Stimulated activated CD8-positive, alpha-beta memory T cell treated with anti-CD3 and anti-CD28 coated beads, Interleukin-4, amount 100 ng/mL, for 4 hours (primary cell): ENCODE results near the gene E4F1.

Experiments used
- DNase-seq, 2 donors: peaks; one replicate each; pipeline ENCODE4 v3.0.0-alpha.2; 2020; ENCODE audit warnings: low read depth in 2 of 2, low spot score in 1 of 2

The E4F1 gene, protein sequence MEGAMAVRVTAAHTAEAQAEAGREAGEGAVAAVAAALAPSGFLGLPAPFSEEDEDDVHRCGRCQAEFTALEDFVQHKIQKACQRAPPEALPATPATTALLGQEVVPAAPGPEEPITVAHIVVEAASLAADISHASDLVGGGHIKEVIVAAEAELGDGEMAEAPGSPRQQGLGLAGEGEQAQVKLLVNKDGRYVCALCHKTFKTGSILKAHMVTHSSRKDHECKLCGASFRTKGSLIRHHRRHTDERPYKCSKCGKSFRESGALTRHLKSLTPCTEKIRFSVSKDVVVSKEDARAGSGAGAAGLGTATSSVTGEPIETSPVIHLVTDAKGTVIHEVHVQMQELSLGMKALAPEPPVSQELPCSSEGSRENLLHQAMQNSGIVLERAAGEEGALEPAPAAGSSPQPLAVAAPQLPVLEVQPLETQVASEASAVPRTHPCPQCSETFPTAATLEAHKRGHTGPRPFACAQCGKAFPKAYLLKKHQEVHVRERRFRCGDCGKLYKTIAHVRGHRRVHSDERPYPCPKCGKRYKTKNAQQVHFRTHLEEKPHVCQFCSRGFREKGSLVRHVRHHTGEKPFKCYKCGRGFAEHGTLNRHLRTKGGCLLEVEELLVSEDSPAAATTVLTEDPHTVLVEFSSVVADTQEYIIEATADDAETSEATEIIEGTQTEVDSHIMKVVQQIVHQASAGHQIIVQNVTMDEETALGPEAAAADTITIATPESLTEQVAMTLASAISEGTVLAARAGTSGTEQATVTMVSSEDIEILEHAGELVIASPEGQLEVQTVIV

DNA sequence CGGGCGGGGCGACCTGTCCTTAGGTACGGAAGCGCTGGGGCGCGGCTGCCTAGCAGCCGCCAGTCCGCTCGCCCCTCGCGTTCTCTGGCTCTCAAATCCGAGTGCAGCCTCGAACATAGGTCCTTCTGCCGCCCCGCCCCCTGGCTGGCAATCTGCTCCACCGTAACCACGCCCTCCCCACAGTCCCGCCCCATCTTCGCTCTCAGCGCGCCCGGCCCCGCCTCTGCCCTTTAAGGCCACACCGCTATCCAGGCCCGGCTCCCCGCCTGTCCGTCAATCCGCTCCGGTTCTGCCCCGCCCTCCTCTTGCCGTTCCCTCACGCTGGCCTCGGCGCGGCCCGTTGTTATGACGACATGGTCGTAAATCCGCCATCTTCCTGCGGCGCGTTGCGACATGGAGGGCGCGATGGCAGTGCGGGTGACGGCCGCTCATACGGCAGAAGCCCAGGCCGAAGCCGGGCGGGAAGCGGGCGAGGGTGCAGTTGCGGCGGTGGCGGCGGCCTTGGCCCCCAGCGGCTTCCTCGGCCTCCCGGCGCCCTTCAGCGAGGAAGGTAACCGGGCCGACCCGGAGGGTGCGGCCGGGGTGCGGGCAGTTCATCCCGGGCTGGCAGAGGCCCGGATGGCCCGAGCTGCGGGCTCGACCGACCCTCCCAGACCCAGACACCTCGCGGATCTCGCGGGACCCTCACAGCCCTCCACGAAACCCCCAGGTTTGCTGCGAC is at the start of gene E4F1:
E4F1 (plus strand) TSS at position 371 of the 721 bp plus-strand sequence; CDS start at position 394, 23 bp downstream.
- peak; percentile 95 to 99 for DNase-seq

DNA sequence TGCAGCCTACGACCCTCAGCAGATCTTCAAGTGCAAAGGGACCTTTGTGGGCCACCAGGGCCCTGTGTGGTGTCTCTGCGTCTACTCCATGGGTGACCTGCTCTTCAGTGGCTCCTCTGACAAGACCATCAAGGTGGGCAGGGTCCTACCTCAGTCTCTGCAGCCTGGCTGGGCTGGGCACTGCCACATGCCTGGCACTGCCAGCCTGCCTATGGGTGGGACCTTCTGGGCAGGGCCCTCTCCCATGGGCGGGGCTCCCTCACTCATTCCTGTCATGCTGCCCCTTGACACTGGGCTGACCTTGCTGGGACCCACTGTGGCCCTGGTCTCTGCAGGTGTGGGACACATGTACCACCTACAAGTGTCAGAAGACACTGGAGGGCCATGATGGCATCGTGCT is 49.5 kb upstream of the E4F1 start:
- no peak for DNase-seq

DNA sequence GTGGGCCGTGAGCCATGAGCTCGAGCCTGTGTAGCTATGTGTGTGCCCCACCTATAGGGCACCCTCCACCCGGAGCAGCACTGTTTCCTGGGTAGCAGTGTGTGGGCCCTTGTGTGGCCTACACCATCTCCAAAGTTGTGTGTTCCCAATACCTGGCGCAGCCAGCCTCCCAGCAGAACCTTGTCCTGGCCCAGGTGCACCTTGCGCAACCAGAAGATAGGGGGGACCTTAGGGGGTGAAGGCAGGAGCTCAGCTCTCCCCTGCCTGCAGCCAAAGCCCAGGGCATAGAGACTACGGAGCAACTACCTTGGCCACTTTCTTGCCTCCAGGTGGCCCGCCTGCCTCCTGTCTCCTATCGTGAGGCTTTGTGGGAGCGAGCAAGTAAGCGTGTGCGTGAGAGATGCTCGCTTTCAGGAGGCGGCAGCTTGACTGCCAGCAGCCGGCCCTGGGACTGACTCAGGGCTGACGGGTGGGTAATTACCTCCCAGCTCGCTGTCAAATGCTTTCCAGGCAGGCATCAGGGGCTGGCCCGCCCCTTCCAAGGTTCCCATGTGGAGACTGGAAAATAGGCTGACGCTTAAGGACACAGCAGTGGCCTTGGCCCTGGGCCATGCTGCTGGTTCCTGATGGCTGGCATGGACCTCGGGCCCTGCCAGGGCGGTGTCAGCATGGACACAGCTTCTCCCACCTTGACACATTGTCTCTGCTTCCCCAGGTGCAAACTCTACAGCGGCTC is 48.8 kb upstream of the E4F1 start:
- DNase-seq: no peak

DNA sequence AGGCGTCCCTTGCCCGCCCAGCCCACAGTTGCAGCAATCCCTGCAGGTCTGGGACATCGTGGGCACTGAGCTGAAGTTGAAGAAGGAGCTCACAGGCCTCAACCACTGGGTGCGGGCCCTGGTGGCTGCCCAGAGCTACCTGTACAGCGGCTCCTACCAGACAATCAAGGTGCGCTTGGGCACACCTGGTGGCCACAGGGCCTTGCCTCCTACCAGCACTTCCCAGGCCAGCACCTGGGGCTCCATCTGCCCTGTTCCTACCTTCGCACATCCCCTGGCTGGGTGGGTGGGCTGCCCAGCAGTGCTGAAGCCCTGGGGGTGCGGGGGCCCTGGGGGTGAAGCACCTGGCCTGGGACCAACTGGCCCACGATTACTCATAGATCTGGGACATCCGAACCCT is 47.9 kb upstream of the E4F1 start:
- DNase-seq: no peak

DNA sequence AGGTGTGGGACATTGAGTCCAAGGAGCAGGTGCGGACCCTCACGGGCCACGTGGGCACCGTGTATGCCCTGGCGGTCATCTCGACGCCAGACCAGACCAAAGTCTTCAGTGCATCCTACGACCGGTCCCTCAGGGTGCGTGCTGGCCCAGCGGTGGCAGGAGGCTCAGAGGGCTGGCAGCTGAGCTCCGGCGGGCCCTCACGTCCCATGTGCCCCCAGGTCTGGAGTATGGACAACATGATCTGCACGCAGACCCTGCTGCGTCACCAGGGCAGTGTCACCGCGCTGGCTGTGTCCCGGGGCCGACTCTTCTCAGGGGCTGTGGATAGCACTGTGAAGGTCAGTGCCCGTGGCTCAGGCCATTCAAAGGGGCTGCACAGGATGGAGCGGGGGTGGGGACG is 47.3 kb upstream of the E4F1 start:
- DNase-seq: no peak

DNA sequence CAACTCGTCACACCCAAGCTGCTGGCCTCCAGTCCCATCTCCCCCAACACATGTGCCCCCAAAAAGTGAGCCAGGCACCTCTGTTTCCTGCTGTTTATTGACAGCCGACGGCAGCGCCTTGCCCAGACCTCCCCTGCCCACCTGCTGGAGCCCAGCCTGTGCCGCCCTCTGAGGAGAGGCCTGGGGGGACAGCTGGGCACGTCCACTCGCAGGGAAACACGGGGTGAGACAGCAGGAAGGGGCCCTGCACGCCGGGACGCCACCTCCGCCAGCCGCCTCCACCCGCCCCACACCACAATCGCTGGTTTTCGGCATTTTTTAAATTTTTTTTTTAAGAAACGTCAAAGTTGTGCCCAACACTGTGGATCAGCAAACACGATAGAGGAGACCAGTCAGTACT is 46.3 kb upstream of the E4F1 start:
- no peak for DNase-seq

DNA sequence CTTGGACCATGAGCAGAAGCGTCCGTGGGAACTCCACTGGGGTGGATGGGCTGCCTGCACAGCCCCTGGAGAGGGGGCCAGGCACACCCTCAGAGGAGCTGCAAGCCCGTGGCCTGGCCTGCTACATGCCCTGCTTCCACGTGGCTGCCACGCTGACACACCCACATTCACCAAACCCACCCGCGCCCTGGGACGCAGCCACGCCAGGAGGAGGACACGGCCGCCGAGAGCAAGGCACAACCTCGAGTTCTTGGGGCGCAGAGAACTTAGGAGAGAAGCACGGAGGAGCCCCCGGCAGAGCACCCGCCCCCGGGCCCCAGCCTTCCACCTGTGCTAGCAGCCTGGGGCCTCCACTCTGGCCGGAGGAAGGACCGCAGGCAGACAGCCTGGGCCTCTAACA is 45.8 kb upstream of the E4F1 start:
- DNase-seq: no peak

DNA sequence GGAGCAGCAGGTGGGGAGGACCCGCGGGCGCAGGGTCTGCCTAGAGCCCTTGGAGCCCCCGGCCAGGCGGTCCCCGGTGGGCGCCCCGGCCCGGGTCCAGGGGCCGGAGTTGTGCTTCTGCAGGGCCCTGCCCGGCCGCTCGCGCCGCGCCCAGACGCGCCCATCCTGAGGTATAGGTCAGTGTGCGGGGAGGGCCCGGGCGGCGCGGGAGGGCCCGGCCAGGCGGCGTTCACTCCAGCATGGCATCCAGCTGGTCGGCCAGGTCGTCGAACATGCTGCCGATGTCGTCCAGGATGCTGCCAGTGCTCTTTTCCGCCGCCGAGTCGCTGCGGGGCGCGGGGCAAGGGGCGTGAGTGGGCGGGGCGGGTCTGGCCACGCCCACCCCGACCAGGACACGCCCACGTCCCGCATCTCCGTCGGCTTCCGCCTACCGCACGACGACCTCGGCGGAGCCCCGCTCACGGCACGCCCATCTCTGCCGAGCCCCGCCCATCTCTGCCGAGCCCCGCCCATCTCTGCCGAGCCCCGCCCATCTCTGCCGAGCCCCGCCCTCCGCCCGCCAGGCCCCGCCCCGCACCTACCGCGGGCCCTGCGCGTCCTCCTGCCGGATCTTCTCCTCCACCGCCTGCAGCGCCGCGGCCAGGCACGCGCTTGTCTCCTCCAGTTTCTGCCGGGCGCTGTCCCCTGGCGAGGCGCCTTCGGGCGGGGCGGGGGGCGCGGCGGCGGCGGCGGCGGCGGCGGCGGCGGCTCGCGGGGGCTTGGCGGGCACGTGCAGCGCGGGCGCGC is 44.9 kb upstream of the E4F1 start:
- DNase-seq: no peak

DNA sequence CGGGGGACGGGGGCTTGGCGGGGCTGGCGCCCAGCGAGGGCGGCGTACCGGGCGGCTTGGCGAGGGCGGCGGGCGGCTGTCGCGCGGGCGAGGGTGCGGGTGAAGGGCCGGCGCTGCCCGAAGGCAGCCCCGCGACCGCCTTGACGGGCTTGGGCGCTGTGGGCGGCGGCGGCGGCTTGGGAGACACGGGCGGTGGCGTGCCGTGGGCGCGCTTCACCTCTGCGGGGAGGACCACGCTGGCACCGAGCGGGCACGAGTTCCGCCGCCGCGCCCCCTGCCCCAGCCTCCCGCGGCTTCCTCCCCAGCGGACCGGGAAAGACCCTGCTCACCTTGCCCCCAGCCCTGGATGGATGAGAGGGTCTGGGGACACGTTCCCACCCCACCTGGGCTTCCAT is 44.3 kb upstream of the E4F1 start:
- no peak for DNase-seq

DNA sequence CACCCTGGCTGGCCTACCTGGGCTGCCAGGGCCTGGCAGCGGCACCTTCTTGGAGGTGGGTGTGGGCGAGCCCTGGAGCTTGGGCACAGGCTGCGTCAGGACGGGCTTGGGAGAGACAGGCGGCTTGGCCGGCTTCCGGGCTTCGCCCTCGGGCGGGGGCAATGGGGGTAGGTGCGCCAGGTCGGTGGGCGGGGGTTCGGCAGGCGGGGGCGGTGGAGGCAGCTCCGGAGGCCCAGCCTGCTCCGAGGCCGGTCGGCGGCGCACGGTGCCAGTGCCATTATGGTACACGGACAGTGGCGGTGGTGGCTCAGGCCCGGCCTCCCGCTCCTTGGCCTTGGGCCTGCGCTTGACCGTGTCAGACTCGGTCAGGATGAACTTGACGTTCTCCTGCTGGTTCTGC is 43.8 kb upstream of the E4F1 start:
- no peak for DNase-seq

DNA sequence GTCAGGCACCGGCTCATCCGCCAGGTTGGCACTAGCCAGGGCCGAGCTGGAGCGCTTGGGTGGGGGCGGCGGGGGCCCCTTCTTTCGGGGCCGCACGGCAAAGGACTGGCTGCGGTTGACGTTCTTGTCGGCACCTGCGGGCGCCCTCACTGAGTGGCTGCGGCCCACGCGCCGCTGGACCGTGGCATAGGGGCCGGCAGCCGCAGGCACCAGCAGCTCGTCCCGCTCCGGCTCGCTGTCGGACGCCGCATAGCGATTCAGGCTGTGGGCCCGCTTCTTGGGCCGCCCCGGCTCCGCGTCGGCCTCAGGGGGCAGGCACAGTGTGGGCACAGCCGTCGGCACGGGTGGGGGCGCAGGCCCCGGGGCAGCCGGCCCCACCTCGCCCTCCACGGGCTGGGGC is 42.9 kb upstream of the E4F1 start:
- DNase-seq: no peak

DNA sequence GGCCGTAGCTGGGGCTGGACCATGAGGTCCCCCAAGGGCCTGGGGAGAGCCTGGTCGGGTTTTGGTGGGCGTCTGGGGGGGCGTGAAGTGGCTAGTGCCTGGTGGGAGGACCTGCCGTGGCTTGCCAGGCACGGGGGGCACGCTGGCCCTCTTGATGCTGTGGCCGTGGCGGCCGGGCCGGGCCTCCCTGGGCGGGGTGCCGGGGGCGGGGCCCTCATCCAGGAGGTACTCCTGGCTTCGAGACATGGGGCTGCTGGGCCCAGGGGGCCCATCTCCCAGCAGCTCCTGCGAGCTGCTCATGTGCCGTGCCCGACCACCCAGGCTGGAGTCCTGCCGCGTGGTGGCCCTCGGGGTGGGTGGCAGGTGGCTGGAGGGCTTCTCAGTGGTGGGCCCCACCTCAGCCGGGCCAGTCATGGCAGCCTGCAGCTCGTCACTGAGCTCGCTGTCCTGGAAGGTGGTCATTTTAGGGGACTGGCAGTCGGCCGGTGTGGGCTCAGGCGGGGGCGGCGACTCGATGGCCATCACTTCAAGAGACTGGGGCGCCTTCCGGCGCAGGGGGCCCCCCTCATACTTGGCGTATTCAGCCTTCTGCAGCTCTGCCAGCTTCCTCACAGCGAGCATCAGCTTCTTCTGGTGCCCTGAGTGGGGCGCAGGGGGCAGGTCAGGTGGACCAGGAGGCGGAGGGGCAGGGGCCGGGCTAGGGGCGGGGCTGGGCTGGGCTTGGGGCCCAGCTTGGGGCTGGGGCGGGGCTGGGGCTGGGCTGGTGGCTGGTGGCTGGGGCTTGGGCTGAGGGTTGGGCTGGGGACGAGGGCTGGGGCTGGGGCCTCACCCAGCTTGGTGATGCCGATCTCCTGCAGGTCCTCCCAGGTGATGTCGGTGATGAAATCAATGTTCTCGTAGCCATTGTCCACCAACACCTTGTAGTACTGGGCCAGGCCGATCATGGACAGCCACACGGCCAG is 42.1 kb upstream of the E4F1 start:
- DNase-seq: no peak

DNA sequence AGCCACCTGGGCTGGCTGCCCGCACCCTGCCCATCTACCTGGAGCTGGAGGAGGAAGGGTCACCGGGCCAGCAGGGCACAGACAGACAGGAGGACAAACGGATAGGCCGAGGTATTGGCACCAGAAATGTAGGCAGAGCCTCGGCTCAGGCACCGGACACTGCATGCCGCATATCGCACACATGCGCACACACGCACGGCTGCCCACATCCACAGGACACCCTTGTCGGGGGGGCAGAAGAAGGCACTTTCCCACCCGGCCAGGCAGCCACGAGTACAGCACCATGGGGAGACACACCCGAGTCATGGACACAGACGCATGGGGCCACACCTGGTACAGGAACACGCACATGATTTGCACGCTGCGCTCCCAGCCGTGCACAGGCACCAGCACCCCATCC is 41.4 kb upstream of the E4F1 start:
- no peak for DNase-seq

DNA sequence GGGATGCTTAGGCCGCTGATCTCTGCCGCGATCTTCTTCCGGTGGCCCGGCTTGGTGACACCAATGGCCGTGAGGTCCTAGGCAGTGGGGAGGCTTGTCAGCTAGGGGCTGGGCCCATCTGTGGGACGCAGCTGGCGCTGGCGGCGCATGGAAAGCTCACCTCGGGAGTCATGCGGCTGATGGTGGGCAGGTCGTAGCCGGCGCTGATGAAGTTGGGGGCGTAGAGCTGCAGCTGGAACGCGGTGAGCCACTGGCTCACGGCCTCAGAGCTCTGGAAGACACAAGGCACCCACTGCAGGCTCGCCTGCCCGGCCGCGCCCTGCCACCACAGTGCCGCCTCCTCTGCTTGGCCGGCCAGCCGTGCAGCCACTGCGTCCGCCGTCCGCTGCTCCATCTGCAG is 39.7 kb upstream of the E4F1 start:
- no peak for DNase-seq

DNA sequence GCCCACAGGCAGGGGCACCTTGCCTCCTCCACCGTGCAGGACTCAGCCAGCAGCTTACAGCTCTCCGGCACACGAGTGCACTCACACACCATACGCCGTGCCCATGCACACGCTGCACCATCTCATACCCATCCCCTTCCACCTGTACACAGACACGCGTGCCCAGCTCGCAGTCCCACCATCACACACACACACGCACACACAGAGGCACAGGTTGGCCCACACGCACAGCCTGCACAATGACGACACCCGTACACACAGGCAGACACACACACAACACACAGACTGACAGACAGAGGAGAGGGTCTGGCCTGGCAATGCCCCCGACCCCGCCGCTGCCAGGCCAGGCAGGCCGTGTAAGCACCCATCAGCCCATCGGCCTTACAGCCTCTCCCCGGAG is 39.0 kb upstream of the E4F1 start:
- DNase-seq: no peak

DNA sequence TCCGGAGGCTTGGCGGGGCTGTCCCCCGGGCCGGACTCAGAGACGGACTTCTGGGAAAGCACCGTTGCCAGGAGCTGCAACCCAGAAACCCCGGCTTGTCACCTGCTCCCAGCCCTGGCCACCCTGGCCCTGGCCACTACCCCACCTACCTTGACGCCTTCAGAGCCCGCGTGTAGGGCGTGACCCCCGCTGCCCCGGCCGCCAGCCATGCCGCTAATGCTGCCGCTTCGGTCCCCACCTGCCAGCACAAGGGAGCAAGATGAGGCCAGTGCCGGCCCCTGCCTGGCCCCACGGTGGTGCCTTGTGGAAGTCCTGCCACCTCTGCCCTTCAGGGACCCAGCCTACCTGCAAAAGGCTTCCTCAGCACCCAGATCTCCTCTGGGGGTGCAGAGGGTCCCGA is 38.4 kb upstream of the E4F1 start:
- no peak for DNase-seq

DNA sequence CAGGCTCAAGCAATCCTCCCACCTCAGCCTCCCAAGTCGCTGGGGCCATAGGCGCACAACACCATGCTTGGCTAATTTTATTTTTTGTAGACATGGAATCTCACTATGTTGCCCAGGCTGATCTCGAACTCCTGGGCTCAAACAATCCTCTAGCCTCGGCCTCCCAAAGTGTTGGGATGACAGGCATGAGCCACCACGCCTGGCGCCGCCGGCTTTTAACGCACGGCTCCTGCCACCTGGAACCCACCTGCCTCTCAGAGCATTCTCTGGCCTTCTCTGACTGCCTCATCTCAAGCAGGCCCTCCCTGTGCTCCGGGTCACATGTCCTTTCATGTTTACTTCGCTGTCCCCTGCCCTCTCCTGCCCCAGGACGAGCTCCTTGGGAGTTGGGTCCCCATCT is 37.3 kb upstream of the E4F1 start:
- no peak for DNase-seq

DNA sequence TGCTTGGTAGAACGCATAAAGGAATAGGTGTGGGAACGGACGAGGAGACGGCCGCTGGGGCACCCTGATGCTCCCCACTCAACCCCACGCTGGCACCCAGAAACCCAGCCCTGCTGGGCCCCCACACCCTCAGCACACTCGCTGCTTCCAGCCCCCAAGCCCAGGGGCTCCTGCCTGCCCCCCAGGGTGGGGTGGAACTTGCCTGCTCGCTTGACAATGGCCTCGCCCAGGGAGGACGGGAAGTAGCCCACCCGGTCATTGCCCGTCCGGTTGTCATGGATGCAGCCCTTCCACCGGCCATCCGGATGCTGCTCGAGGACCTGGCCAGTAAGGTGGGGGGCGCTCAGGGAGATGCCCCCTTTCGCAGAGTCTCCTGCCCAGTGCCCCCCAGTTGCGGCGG is 36.9 kb upstream of the E4F1 start:
- no peak for DNase-seq

DNA sequence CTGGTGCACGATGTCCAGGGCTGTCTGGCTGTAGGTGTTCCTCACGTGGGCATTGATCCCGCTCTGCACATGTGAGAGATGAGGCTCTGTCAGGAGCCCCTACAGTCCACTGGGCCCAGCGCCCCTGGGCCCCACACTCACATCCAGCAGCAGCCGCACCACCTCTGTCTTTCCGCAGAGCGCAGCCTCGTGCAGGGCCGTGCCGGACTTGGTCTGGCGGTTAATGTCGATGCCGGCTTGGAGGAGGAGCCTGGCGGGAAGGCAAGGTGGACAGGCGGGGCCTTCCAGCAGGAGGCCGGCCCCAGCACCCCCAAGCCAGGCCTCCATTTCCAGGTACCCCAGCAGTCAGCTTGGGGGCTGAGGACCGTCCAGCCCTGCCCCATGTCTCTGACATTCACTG is 36.2 kb upstream of the E4F1 start:
- no peak for DNase-seq
